ENCODE measurements around the gene STX1B. TPM values are rescaled to one million over a fixed set of nuclear protein-coding genes. Genes with fewer than 3 reads are reported as not detected.

STX1B gene
- polyA plus RNA-seq, 4 donors: 0.73 to 3.0 (median 1.8) TPM

Other genes with a start within 250 kb of the STX1B start
- gene CFAP119, start 248.6 kb downstream of the STX1B start, polyA plus RNA-seq (ENCODE audit: insufficient read length in 4 of 4): 10 to 100 TPM in 2 of 4 donors, 1 to 10 TPM in 2; 7.8 to 12.1 (median 10.2) TPM
- gene RNF40, start 248.3 kb downstream of the STX1B start, polyA plus RNA-seq (ENCODE audit: insufficient read length in 4 of 4): 100 to 1,000 TPM; 112 to 130 (median 120) TPM
- gene ZNF629, start 223.4 kb downstream of the STX1B start, polyA plus RNA-seq (ENCODE audit: insufficient read length in 4 of 4): 10 to 100 TPM; 25.7 to 29.5 (median 27.2) TPM
- gene BCL7C, start 116.6 kb downstream of the STX1B start, polyA plus RNA-seq (ENCODE audit: insufficient read length in 4 of 4): 10 to 100 TPM; 38.4 to 57.2 (median 44.5) TPM
- 1 to 10 TPM; 6.2 to 9.8 (median 7.7) TPM for gene CTF1, start 114.0 kb downstream of the STX1B start, polyA plus RNA-seq (ENCODE audit: insufficient read length in 4 of 4)
- 10 to 100 TPM; 16.3 to 38.8 (median 27.4) TPM for gene FBXL19, start 87.1 kb downstream of the STX1B start, polyA plus RNA-seq (ENCODE audit: insufficient read length in 4 of 4)
- 10 to 100 TPM; 18.7 to 22.5 (median 20.3) TPM for gene ORAI3, start 61.6 kb downstream of the STX1B start, polyA plus RNA-seq (ENCODE audit: insufficient read length in 4 of 4)
- gene SETD1A, start 52.9 kb downstream of the STX1B start, polyA plus RNA-seq (ENCODE audit: insufficient read length in 4 of 4): 10 to 100 TPM; 15.3 to 23.3 (median 18.6) TPM
- 10 to 100 TPM in 2 of 4 donors, 1 to 10 TPM in 2; 7.2 to 12.0 (median 9.4) TPM for gene HSD3B7, start 25.4 kb downstream of the STX1B start, polyA plus RNA-seq (ENCODE audit: insufficient read length in 4 of 4)
- 10 to 100 TPM; 35.6 to 44.6 (median 41.2) TPM for gene STX4, start 22.9 kb upstream of the STX1B start, polyA plus RNA-seq (ENCODE audit: insufficient read length in 4 of 4)
- 1 to 10 TPM; 4.1 to 7.2 (median 6.5) TPM for gene ZNF668, start 63.6 kb upstream of the STX1B start, polyA plus RNA-seq (ENCODE audit: insufficient read length in 4 of 4)
- 10 to 100 TPM; 11.0 to 19.1 (median 12.5) TPM for gene ZNF646, start 63.8 kb upstream of the STX1B start, polyA plus RNA-seq (ENCODE audit: insufficient read length in 4 of 4)
- 1 to 10 TPM in 3 of 4 donors, under 1 TPM in 1; 0.48 to 2.1 (median 1.3) TPM for gene PRSS53, start 78.3 kb upstream of the STX1B start, polyA plus RNA-seq (ENCODE audit: insufficient read length in 4 of 4)
- 10 to 100 TPM; 68.3 to 92.8 (median 73.0) TPM for gene VKORC1, start 84.2 kb upstream of the STX1B start, polyA plus RNA-seq (ENCODE audit: insufficient read length in 4 of 4)
- gene BCKDK, start 97.7 kb upstream of the STX1B start, polyA plus RNA-seq (ENCODE audit: insufficient read length in 4 of 4): 10 to 100 TPM; 34.5 to 48.8 (median 41.0) TPM
- gene KAT8, start 107.0 kb upstream of the STX1B start, polyA plus RNA-seq (ENCODE audit: insufficient read length in 4 of 4): 10 to 100 TPM; 56.6 to 86.1 (median 70.4) TPM
- 10 to 100 TPM; 53.9 to 77.2 (median 67.5) TPM for gene PRSS8, start 125.1 kb upstream of the STX1B start, polyA plus RNA-seq (ENCODE audit: insufficient read length in 4 of 4)
- gene PRSS36, start 139.4 kb upstream of the STX1B start, polyA plus RNA-seq (ENCODE audit: insufficient read length in 4 of 4): 1 to 10 TPM in 3 of 4 donors, under 1 TPM in 1; 0.92 to 1.7 (median 1.3) TPM
- gene FUS, start 169.5 kb upstream of the STX1B start, polyA plus RNA-seq (ENCODE audit: insufficient read length in 4 of 4): 100 to 1,000 TPM; 571 to 934 (median 698) TPM
- gene PYCARD, start 192.1 kb upstream of the STX1B start, polyA plus RNA-seq (ENCODE audit: insufficient read length in 4 of 4): 10 to 100 TPM in 2 of 4 donors, 1 to 10 TPM in 2; 7.5 to 17.9 (median 10.9) TPM
- gene TRIM72, start 203.5 kb upstream of the STX1B start, polyA plus RNA-seq (ENCODE audit: insufficient read length in 4 of 4): under 1 TPM; 0.05 to 0.17 (median 0.09) TPM
- not detected for gene PYDC1, start 206.5 kb upstream of the STX1B start, polyA plus RNA-seq (ENCODE audit: insufficient read length in 4 of 4)
- 1 to 10 TPM; 1.5 to 3.2 (median 2.6) TPM for gene ITGAM, start 249.3 kb upstream of the STX1B start, polyA plus RNA-seq (ENCODE audit: insufficient read length in 4 of 4)

Data from left renal cortex interstitium (tissue), 4 donors.